Stimulated activated CD8-positive, alpha-beta memory T cell treated with anti-CD3 and anti-CD28 coated beads, Interleukin-4, amount 100 ng/mL, for 48 hours (primary cell): ENCODE measurements around the gene TMEM223.
"Not testable (repeated sequence)": the region's sequence is repeated elsewhere in the genome, so short reads cannot be mapped to it uniquely, and the experiment has no call there.

Source experiments
- DNase-seq: peaks from one replicate; pipeline ENCODE4 v3.0.0-alpha.2; 2020

Gene TMEM223

GRCh38 chr11:62752177-62752785 lies 39.5 kb downstream of the TMEM223 start:
- DNase-seq = no peak

- DNase-seq = not testable (repeated sequence)
These were observed 41.9 kb downstream of the TMEM223 start for GRCh38 chr11:62749931-62750330.

GRCh38 chr11:62747475-62748160 lies 44.2 kb downstream of the TMEM223 start:
- no peak for DNase-seq
